Skeletal muscle satellite cell (primary cell): ENCODE data around the gene TAMALIN.

Experiments
- H3K27me3 ChIP-seq: 2 replicates; pipeline ENCODE4 v1.7.0; 2013; ENCODE audit warnings: low read length; ENCODE audit not compliant: control insufficient read depth, insufficient read depth
- H3K36me3 ChIP-seq: 2 replicates; pipeline ENCODE4 v1.7.0; 2013; ENCODE audit warnings: mild to moderate bottlenecking, control low read depth, low read length; ENCODE audit not compliant: insufficient read depth
- H3K4me1 ChIP-seq: 2 replicates; pipeline ENCODE4 v1.7.0; 2013; ENCODE audit warnings: low read length; ENCODE audit not compliant: control insufficient read depth, insufficient read depth
- H3K4me2 ChIP-seq: 2 replicates; pipeline ENCODE4 v1.7.0; 2013; ENCODE audit warnings: mild to moderate bottlenecking, low read length
- H3K4me3 ChIP-seq: 2 replicates; pipeline ENCODE4 v1.7.0; 2013; ENCODE audit warnings: low read length
- H3K9ac ChIP-seq: 2 replicates; pipeline ENCODE4 v1.7.0; 2013; ENCODE audit warnings: mild to moderate bottlenecking, low read depth, low read length, moderate library complexity
- H3K9me3 ChIP-seq: replicated peaks from 2 replicates; pipeline ENCODE4 v1.7.0; 2013; ENCODE audit warnings: mild to moderate bottlenecking, control low read depth, low read length
- small RNA-seq: library from RNA; depleted of rRNA; stranded (forward); fragments of <200 nt; gene quantifications from one replicate; pipeline ENCODE3, GENCODE V24; 2012

The TAMALIN gene

GRCh38 chr12:52060498-52061177 lies 53.9 kb downstream of the TAMALIN start:
- peaks cover 34% of the 10 kb centered on the region for H3K4me1 ChIP-seq
- no peaks in the 10 kb centered on the region for H3K9me3 ChIP-seq
- H3K9ac ChIP-seq, result no peak overlapping the region
- H3K4me2 ChIP-seq, result no peak overlapping the region
- H3K4me3 ChIP-seq, result no peak overlapping the region
- no peaks in the 10 kb centered on the region for H3K27me3 ChIP-seq
- peaks cover 6% of the 10 kb centered on the region for H3K36me3 ChIP-seq

GRCh38 chr12:52061470-52062166 lies 54.9 kb downstream of the TAMALIN start:
- Histone ChIP-seq H3K9me3 (no peaks in the 10 kb centered on the region), H3K4me1 (peaks cover 37% of the 10 kb centered on the region), H3K27me3 (no peaks in the 10 kb centered on the region), H3K4me2 (no peak overlapping the region), H3K36me3 (peaks cover 6% of the 10 kb centered on the region), H3K9ac (no peak overlapping the region), H3K4me3 (no peak overlapping the region)

- peak overlapping the region; percentile 78 for H3K9ac ChIP-seq
- no peak overlapping the region for H3K4me2 ChIP-seq
- peaks cover 37% of the 10 kb centered on the region for H3K4me1 ChIP-seq
- H3K9me3 ChIP-seq, result no peaks in the 10 kb centered on the region
- H3K36me3 ChIP-seq, result peaks cover under 1% of the 10 kb centered on the region
- H3K27me3 ChIP-seq, result no peaks in the 10 kb centered on the region
- H3K4me3 ChIP-seq, result no peak overlapping the region
Observed at GRCh38 chr12:52062167-52063081, 55.7 kb downstream of the TAMALIN start.

- Histone ChIP-seq H3K4me3 (peak overlapping the region; percentile 10), H3K27me3 (no peaks in the 10 kb centered on the region), H3K4me1 (peaks cover 37% of the 10 kb centered on the region), H3K9me3 (no peaks in the 10 kb centered on the region), H3K9ac (peak overlapping the region; percentile 78), H3K36me3 (no peaks in the 10 kb centered on the region), H3K4me2 (peak overlapping the region; percentile 67)
Observed at GRCh38 chr12:52063082-52063924, 56.6 kb downstream of the TAMALIN start.

- Histone ChIP-seq H3K4me3 (peak overlapping the region; percentile 10), H3K4me1 (peaks cover 38% of the 10 kb centered on the region), H3K27me3 (no peaks in the 10 kb centered on the region)
Observed at GRCh38 chr12:52063981-52064649, 57.4 kb downstream of the TAMALIN start.

More at GRCh38 chr12:52063981-52064649, 57.4 kb downstream of the TAMALIN start:
- Histone ChIP-seq H3K4me2 (peak overlapping the region; percentile 67), H3K9ac (peak overlapping the region; percentile 78), H3K9me3 (no peaks in the 10 kb centered on the region), H3K36me3 (no peaks in the 10 kb centered on the region)

Small RNA genes within 50 kb of the gene (small RNA-seq; reads per million reads assigned to genes)
- 0.70 reads per million, percentile 8 among the genes with 10 or more reads in this experiment for gene RNU6-574P
